Small intestine (tissue), 7 donors: ENCODE results near the gene ZNF714. TPM values are rescaled to one million over a fixed set of nuclear protein-coding genes. Genes with fewer than 3 reads are reported as not detected.
"Not testable (repeated sequence)": the region's sequence is repeated elsewhere in the genome, so short reads cannot be mapped to it uniquely, and the experiment has no call there.

Experiments
- DNase-seq, 2 donors: peaks; one replicate each; pipeline versions ENCODE4 v3.0.0 to v3.0.0-alpha.2; 2013
- FAIRE-seq: peaks from 2 replicates; lab custom pipeline; 2012; peaks lifted over from hg19 to GRCh38; lab: Jason Lieb, UNC
- H3K27ac ChIP-seq, 3 donors: one replicate each; pipeline ENCODE4 v1.5.1; 2013; ENCODE audit warnings: low read length in 2 of 3, mild to moderate bottlenecking in 2 of 3, control low read depth in 1 of 3, inconsistent platforms in 1 of 3, low read depth in 1 of 3, moderate library complexity in 1 of 3
- H3K27me3 ChIP-seq, 3 donors: one replicate each; pipeline ENCODE4 v1.6.1; 2013; ENCODE audit warnings: low read length in 3 of 3, inconsistent platforms in 1 of 3; ENCODE audit not compliant: control insufficient read depth in 3 of 3, insufficient read depth in 3 of 3
- H3K36me3 ChIP-seq, 3 donors: one replicate each; pipeline ENCODE4 v1.6.1; 2013; ENCODE audit warnings: low read length in 3 of 3, inconsistent platforms in 1 of 3, low read depth in 1 of 3, mild to moderate bottlenecking in 1 of 3, moderate library complexity in 1 of 3; ENCODE audit not compliant: control insufficient read depth in 3 of 3, insufficient read depth in 2 of 3
- H3K4me1 ChIP-seq, 3 donors: one replicate each; pipeline ENCODE4 v1.6.1; 2013; ENCODE audit warnings: low read length in 2 of 3, inconsistent platforms in 1 of 3, low read depth in 1 of 3, mild to moderate bottlenecking in 1 of 3, moderate library complexity in 1 of 3; ENCODE audit not compliant: control insufficient read depth in 3 of 3, insufficient read depth in 2 of 3
- H3K4me3 ChIP-seq, 3 donors: one replicate each; pipeline ENCODE4 v1.5.1; 2013; ENCODE audit warnings: low read length in 3 of 3, control low read depth in 1 of 3, inconsistent platforms in 1 of 3, low read depth in 1 of 3, mild to moderate bottlenecking in 1 of 3, moderate library complexity in 1 of 3
- H3K9me3 ChIP-seq, 2 donors: one replicate each; pipeline ENCODE4 v1.6.1; 2013; ENCODE audit warnings: low read depth in 1 of 2, low read length in 1 of 2; ENCODE audit not compliant: control insufficient read depth in 2 of 2, insufficient read depth in 1 of 2
- WGBS, 3 donors: extraction: QIAGEN DNeasy Blood & Tissue Kit; methylation state at CpG; one replicate each; pipeline ENCODE4 v1.1.7; 2013; 5-methylcytosine and 5-hydroxymethylcytosine counted together
- polyA plus RNA-seq, 4 donors: library from polyadenylated mRNA; stranded (reverse) in 3 of 4; unstranded in 1 of 4; fragments of 200-250 nt in 3 of 4; fragments of 120-200 nt in 1 of 4; gene quantifications; one replicate each; pipeline versions ENCODE4 v1.2.1 to v1.2.3, GENCODE V29; 2013
- donor health status: healthy with polysubstance abuse.
- donor health status: control.
- donor health status: control.
- donor health status: Bipolar disorder and iron deficiency.
- donor health status: healthy.

Gene ZNF714
- polyA plus RNA-seq, 4 donors: 0.22 to 17.1 (median 1.7) TPM

DNA sequence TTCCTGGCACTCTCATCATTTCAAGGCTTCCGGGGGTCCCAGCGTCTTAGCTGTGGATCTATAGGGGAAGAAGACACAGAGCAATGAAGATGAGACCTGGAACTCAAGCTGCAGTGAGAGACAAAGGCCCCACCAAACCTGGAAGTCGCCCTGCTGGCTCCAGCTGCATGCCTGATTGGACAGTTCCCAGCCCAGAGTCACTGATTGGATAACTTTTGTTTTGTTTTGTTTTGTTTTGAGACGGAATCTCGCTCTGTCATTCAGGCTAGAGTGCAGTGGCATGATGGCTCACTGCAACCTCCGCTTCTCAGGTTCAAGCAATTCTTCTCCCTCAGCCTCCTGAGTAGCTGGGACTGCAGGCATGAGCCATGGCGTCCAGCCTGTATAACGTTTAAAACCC is 53.4 kb downstream of the ZNF714 start:
- H3K4me1 ChIP-seq: peaks cover 0 to 6% (median 0%) of the 10 kb centered on the region in 3 donors
- H3K36me3 ChIP-seq: no peaks in the 10 kb centered on the region
- H3K27me3 ChIP-seq: no peaks in the 10 kb centered on the region
- H3K9me3 ChIP-seq: peaks cover 0 to 22% of the 10 kb centered on the region in 2 donors
- no peak for DNase-seq
- no peak for FAIRE-seq
- WGBS, 3 donors: 83 to 86% (median 84%) methylated on average over 8 of the region's 8 CpGs
- no peak overlapping the region for H3K27ac ChIP-seq
- H3K4me3 ChIP-seq: no peak overlapping the region

GRCh38 chr19:21138130-21138529 is 56.1 kb downstream of the ZNF714 start:
- FAIRE-seq (no peak), DNase-seq (peak in 1 of 2 donors; percentile 79)
- Histone ChIP-seq H3K36me3 (no peaks in the 10 kb centered on the region), H3K27ac (no peak overlapping the region), H3K4me1 (peaks cover 0 to 6% (median 0%) of the 10 kb centered on the region in 3 donors), H3K4me3 (no peak overlapping the region), H3K9me3 (peaks cover 0 to 16% of the 10 kb centered on the region in 2 donors), H3K27me3 (no peaks in the 10 kb centered on the region)

GRCh38 chr19:21141006-21141405 is 59.0 kb downstream of the ZNF714 start:
- not testable (repeated sequence) for H3K27me3 ChIP-seq, H3K4me3 ChIP-seq, H3K27ac ChIP-seq, DNase-seq, H3K9me3 ChIP-seq, H3K36me3 ChIP-seq, H3K4me1 ChIP-seq, FAIRE-seq
- 96 to 100% (median 98%) methylated on average over 1 of the region's 1 CpG for WGBS, 3 donors

- Histone ChIP-seq H3K9me3 (no peaks in the 10 kb centered on the region), H3K27me3 (no peaks in the 10 kb centered on the region), H3K4me3 (peak within 1 kb of the TSS; percentile 62 to 81 (median 78)), H3K27ac (peak within 1 kb of the TSS; percentile 28 to 83 (median 79)), H3K4me1 (peaks cover 0 to 6% (median 0%) of the 10 kb centered on the region in 3 donors), H3K36me3 (peaks cover 0 to 6% (median 2%) of the 10 kb centered on the region in 3 donors)
- DNase-seq (peak; percentile 94 to 97), FAIRE-seq (no peak)
- WGBS, 3 donors: 0 to 1% (median 0%) methylated on average over 30 of the region's 30 CpGs
These were observed 59.9 kb downstream of the ZNF714 start, which contains the start of gene ZNF431 for GRCh38 chr19:21141787-21142464. Gene ZNF431, plus strand, starts transcription at chr19:21142040. Its CDS starts 144 bp downstream, at chr19:21142184.

DNA sequence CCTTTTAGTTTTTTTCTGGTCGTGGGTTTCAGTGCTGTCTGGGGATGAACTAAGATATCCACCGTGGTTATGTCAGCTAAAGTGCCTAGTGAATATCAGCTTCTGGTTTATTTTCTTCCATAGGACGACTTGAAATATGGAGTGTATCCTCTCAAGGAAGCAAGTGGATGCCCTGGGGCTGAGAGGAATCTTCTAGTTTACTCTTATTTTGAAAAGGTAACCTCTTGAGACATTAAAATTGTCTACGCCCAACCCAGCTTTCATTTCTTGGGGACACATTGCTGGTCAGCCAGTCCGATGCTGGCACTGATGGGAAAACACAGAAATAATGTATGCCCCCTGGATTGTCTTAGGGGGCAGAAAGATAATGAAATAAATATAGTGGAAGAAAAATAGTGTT is 61.4 kb downstream of the ZNF714 start:
- no peak for FAIRE-seq
- Histone ChIP-seq H3K27me3 (no peaks in the 10 kb centered on the region), H3K4me1 (peaks cover 0 to 6% (median 0%) of the 10 kb centered on the region in 3 donors), H3K9me3 (no peaks in the 10 kb centered on the region), H3K27ac (no peak overlapping the region), H3K36me3 (peaks cover 0 to 13% (median 2%) of the 10 kb centered on the region in 3 donors), H3K4me3 (no peak overlapping the region)
- whole genome bisulfite sequencing, 3 donors: 89 to 95% (median 92%) methylated on average over 5 of the region's 5 CpGs
- DNase-seq: no peak

GRCh38 chr19:21143854-21144253 is 61.9 kb downstream of the ZNF714 start:
- Histone ChIP-seq H3K9me3 (no peaks in the 10 kb centered on the region), H3K4me1 (peaks cover 0 to 2% (median 0%) of the 10 kb centered on the region in 3 donors), H3K4me3 (no peak overlapping the region), H3K36me3 (peaks cover 0 to 13% (median 2%) of the 10 kb centered on the region in 3 donors), H3K27ac (no peak overlapping the region), H3K27me3 (no peaks in the 10 kb centered on the region)
- DNase-seq (no peak), FAIRE-seq (no peak)
- WGBS, 3 donors: 78 to 95% (median 85%) methylated on average over 1 of the region's 1 CpG

- Histone ChIP-seq H3K27ac (no peak overlapping the region), H3K9me3 (peaks cover 0 to 9% of the 10 kb centered on the region in 2 donors), H3K36me3 (peaks cover 4 to 31% (median 8%) of the 10 kb centered on the region in 3 donors), H3K4me3 (no peak overlapping the region), H3K4me1 (no peaks in the 10 kb centered on the region), H3K27me3 (no peaks in the 10 kb centered on the region)
- no peak for DNase-seq
- no peak for FAIRE-seq
- WGBS, 3 donors: 77 to 93% (median 92%) methylated on average over 1 of the region's 1 CpG
These were observed 65.5 kb downstream of the ZNF714 start for GRCh38 chr19:21147540-21147939.

- H3K27me3 ChIP-seq: no peaks in the 10 kb centered on the region
- no peak overlapping the region for H3K27ac ChIP-seq
- no peak for DNase-seq
- FAIRE-seq: no peak
- no peaks in the 10 kb centered on the region for H3K4me1 ChIP-seq
- no peak overlapping the region for H3K4me3 ChIP-seq
- H3K36me3 ChIP-seq: peaks cover 4 to 31% (median 13%) of the 10 kb centered on the region in 3 donors
- H3K9me3 ChIP-seq: peaks cover 0 to 9% of the 10 kb centered on the region in 2 donors
These were observed 66.7 kb downstream of the ZNF714 start for GRCh38 chr19:21148681-21149080.
